Hematopoietic multipotent progenitor cell treated with erythropoietin and hydrocortisone succinate and interleukin-3 and kit ligand, for 4 days (in vitro differentiated cells): ENCODE measurements around the gene ZNF445.
"Not testable (repeated sequence)": the region's sequence is repeated elsewhere in the genome, so short reads cannot be mapped to it uniquely, and the experiment has no call there.

Experiments
- DNase-seq: peaks from one replicate; pipeline ENCODE4 v3.0.0-alpha.2; 2015

ZNF445 gene

GRCh38 chr3:44474886-44475285 is 2.6 kb downstream of the ZNF445 start:
- DNase-seq = peak; percentile 24

- DNase-seq = no peak
Measured at GRCh38 chr3:44470430-44470829, 7.0 kb downstream of the ZNF445 start.

GRCh38 chr3:44469914-44470313 is 7.6 kb downstream of the ZNF445 start:
- no peak for DNase-seq

GRCh38 chr3:44468572-44469520 is 8.6 kb downstream of the ZNF445 start:
- DNase-seq = peak; percentile 41

- DNase-seq = not testable (repeated sequence)
Measured at GRCh38 chr3:44468099-44468537, 9.4 kb downstream of the ZNF445 start.

GRCh38 chr3:44467241-44467640 is 10.2 kb downstream of the ZNF445 start:
- no peak for DNase-seq

- not testable (repeated sequence) for DNase-seq
Measured at GRCh38 chr3:44464920-44465319, 12.6 kb downstream of the ZNF445 start.

GRCh38 chr3:44464509-44464908 is 13.0 kb downstream of the ZNF445 start:
- no peak for DNase-seq

- DNase-seq = not testable (repeated sequence)
Measured at GRCh38 chr3:44460050-44460449, 17.4 kb downstream of the ZNF445 start.

GRCh38 chr3:44455318-44455717 is 22.2 kb downstream of the ZNF445 start:
- DNase-seq = no peak

GRCh38 chr3:44454258-44454657 is 23.2 kb downstream of the ZNF445 start:
- DNase-seq = no peak

- no peak for DNase-seq
Measured at GRCh38 chr3:44451441-44451840, 26.0 kb downstream of the ZNF445 start.

GRCh38 chr3:44446929-44447328 is 30.5 kb downstream of the ZNF445 start:
- DNase-seq = no peak

- DNase-seq = no peak
Measured at GRCh38 chr3:44445786-44446185, 31.7 kb downstream of the ZNF445 start.

- DNase-seq = no peak
Measured at GRCh38 chr3:44444896-44445691, 32.4 kb downstream of the ZNF445 start.

- DNase-seq = no peak
Measured at GRCh38 chr3:44444437-44444836, 33.0 kb downstream of the ZNF445 start.

- peak; percentile 17 for DNase-seq
Measured at GRCh38 chr3:44442596-44443309, 34.7 kb downstream of the ZNF445 start.

GRCh38 chr3:44439499-44440295 is 37.8 kb downstream of the ZNF445 start:
- peak; percentile 99 for DNase-seq

GRCh38 chr3:44437800-44438199 is 39.7 kb downstream of the ZNF445 start:
- no peak for DNase-seq

GRCh38 chr3:44436181-44436580 is 41.3 kb downstream of the ZNF445 start:
- DNase-seq = no peak

GRCh38 chr3:44434834-44435510 is 42.5 kb downstream of the ZNF445 start:
- peak; percentile 16 for DNase-seq

- DNase-seq = no peak
Measured at GRCh38 chr3:44430466-44430865, 47.0 kb downstream of the ZNF445 start.
